GM12872 (cell line): Measurements from ENCODE around the gene SYNCRIP.

Experiments used
- TF ChIP-seq, protein P1 (sequence below): IDR thresholded peaks from 3 replicates; pipeline ENCODE4 v1.5.1; 2011; ENCODE audit warnings: low read depth, mild to moderate bottlenecking, low read length, moderate library complexity; ENCODE audit not compliant: insufficient read depth

Gene SYNCRIP

DNA sequence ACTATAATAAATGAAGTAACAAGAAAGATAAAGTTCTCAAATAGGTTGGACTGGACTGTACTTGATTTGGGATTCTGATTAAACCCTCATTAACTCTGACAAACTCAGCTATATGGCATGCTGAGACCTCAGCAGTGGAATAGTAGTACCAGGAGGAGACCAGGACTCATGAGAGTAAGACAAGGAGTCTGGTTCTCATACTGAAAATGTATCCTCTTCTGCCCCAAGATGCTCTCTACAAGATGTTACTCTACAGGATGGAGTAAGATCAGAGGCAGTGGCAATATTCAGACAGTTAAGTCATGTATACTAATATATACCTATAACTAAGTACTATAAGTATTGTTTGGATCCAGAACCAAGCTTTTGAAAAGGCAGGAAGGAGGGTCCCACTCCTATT, 31.9 kb upstream of the SYNCRIP start:
- TF ChIP-seq, protein P1, sequence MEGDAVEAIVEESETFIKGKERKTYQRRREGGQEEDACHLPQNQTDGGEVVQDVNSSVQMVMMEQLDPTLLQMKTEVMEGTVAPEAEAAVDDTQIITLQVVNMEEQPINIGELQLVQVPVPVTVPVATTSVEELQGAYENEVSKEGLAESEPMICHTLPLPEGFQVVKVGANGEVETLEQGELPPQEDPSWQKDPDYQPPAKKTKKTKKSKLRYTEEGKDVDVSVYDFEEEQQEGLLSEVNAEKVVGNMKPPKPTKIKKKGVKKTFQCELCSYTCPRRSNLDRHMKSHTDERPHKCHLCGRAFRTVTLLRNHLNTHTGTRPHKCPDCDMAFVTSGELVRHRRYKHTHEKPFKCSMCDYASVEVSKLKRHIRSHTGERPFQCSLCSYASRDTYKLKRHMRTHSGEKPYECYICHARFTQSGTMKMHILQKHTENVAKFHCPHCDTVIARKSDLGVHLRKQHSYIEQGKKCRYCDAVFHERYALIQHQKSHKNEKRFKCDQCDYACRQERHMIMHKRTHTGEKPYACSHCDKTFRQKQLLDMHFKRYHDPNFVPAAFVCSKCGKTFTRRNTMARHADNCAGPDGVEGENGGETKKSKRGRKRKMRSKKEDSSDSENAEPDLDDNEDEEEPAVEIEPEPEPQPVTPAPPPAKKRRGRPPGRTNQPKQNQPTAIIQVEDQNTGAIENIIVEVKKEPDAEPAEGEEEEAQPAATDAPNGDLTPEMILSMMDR: no peak

DNA sequence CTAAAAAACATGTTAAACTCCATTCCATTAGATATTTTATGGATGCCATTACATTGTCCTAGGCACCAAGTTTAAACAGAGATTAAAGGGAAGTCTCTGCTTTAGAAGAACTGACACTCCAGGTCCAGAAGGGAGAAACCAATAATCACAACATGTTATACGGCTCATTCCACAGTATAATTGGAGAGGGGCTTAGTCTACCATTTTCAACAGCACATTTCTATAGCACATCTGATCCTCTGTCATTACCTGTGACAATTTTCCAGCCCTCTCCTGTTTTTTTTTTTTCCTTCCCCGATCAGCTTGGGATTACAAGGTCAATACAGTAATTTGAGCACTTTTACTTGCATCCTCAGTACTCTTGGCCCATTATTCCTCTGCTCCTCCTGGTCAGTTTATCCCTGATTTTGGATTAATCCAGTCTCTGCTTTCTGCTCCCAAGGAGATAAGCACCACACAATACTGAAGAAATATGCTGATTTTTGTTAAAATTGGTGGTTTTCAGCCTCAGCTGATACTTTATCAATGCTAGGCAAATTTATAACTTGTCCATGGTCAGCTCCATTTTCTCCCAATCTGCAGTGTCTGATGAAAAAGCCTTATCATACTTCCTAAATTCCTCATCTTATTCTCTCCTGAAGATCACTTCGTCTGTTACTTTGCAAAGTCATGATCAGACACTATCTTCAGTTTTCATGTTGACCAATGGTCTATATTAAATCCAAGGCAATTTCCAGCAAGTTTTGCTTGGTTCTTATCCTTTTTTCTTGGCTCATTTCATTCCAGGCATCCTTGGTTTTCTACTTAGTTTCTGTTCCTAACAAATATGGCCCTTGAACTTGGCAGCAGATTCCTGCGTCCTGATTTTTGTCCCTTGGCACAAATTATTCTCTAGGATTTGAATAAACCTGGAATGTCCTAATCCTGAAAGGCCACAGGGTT, 30.8 kb upstream of the SYNCRIP start:
- TF ChIP-seq, protein P1: no peak

DNA sequence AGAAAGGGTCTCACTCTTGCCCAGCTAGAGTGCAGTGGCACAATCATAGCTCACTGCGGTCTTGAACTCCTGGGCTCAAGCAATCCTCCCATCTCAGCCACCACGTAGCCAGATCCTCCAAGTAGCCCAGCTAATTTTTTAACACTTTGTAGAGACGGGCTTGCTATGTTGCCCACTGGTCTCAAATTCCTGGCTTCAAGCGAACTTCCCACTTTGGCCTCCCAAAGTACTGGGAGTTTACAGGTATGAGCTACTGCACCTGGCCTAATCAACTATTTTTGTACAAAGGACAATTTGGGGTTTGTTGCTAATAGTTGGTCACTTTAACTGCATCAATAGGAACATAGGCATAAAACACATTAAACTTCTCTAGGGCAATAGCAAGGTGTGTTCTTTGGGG, 29.9 kb upstream of the SYNCRIP start:
- TF ChIP-seq, protein P1: no peak

DNA sequence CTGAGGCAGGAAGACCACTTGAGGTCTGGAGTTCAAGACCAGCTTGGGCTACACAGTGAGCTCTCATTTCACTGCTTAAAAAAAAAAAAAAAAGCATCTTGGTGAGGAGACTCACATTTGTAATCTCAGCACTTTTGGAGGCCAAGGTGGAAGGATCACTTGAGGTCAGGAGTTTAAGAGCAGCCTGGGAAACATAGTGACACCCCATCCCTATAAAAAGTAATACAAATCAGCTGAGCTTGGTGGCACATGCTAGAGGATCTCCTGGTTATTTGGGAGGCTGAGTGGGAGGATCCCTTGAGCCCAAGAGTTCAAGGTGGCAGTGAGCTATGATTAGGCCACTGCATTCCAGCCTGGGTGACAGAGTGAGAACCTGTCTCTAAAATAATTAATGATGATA, 29.4 kb upstream of the SYNCRIP start:
- TF ChIP-seq, protein P1: no peak

DNA sequence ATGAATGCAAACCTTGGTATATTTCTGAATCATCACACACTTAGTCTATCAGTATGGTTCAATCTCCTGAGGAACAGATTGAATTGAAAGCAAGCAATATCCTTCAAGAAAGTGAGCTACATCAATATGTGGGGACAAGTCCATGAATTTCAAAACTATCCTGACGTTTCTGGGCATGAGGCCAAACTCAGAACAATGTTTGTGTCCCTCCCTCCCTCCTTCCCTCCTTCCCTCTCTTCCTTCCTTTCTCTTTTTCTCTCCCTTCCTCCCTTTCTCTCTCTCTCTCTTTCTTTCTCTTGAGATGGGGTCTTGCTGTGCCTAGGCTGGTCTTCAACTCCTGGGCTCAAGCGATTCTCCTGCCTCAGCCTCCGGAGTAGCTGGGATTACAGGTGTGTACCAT, 27.9 kb upstream of the SYNCRIP start:
- TF ChIP-seq, protein P1: no peak

DNA sequence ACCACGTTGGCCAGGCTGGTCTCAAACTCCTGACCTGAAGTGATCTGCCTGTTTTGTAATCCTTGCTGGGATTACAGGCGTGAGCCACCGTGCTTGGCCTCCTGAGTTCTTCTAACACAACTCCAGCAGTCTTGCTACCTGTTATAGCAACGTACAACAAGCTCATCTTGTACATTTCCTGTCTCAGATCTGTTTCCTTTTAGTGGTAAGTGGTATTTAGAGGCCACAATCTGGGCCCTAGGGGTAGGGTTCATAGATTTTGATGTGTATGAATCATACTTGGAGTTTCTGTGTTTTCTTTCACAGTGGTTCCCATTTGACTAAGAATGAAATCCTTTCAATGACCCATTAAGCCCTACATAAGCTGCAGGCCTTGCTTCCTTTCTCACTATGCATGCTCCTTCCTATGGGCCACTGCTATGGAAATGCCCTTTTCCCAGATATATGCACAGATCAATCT, 27.1 kb upstream of the SYNCRIP start:
- TF ChIP-seq, protein P1: no peak

DNA sequence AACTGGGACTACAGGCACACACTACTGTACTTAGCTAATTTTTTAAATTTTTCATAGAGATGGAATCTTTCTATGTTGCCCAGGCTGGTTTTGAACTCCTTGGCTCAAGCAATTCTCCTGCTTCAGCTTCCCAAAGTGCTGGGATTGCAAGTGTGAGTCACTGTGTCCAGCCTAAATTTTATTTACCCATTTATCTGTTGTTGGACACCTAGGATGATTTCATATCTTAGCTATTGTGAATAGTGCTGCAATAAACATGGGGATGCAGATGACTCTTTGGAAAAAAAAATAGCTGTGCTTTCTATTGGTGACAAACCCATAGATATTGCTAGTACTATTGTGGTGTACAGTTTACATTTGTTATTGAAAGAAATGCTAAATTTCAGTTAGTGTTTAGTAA, 19.6 kb upstream of the SYNCRIP start:
- TF ChIP-seq, protein P1: no peak
